CD14-positive monocyte (primary cell): ENCODE results near the gene SCAF11. TPM values are rescaled to one million over a fixed set of nuclear protein-coding genes. Genes with fewer than 3 reads are reported as not detected.

Experiments
- DNase-seq, 3 donors: peaks; one replicate each; pipeline ENCODE4 v3.0.0-alpha.2; 2011 to 2022
- H2AFZ ChIP-seq: 2 replicates; pipeline ENCODE4 v1.6.0; 2012; ENCODE audit warnings: mild to moderate bottlenecking, low read depth, low read length, inconsistent platforms; ENCODE audit not compliant: insufficient read depth, poor library complexity, severe bottlenecking
- H3K27ac ChIP-seq, 2 donors: 1 replicate in 1 of 2; 2 replicates in 1 of 2; pipeline ENCODE4 v1.5.1; 2012 to 2013; ENCODE audit warnings: low read length in 2 of 2, control low read depth in 1 of 2, inconsistent platforms in 1 of 2, low read depth in 1 of 2, mild to moderate bottlenecking in 1 of 2
- H3K27me3 ChIP-seq, 2 donors: one replicate each; pipeline versions ENCODE4 v1.6.0 to v1.6.1; 2011 to 2013; ENCODE audit warnings: low read length in 2 of 2; ENCODE audit not compliant: control insufficient read depth in 2 of 2, insufficient read depth in 2 of 2
- H3K36me3 ChIP-seq, 2 donors: replicated peaks in 1 of 2; 1 replicate in 1 of 2; 2 replicates in 1 of 2; pipeline versions ENCODE4 v1.5.1 to v1.6.1; 2012 to 2013; ENCODE audit warnings: low read length in 2 of 2, control low read depth in 1 of 2, inconsistent platforms in 1 of 2, mild to moderate bottlenecking in 1 of 2; ENCODE audit not compliant: insufficient read depth in 2 of 2, control insufficient read depth in 1 of 2
- H3K4me1 ChIP-seq, 2 donors: 1 replicate in 1 of 2; 2 replicates in 1 of 2; pipeline versions ENCODE4 v1.5.1 to v1.6.1; 2012 to 2013; ENCODE audit warnings: low read length in 2 of 2, control low read depth in 1 of 2, inconsistent platforms in 1 of 2, mild to moderate bottlenecking in 1 of 2, moderate library complexity in 1 of 2; ENCODE audit not compliant: insufficient read depth in 2 of 2, control insufficient read depth in 1 of 2
- H3K4me2 ChIP-seq: replicated peaks from 2 replicates; pipeline ENCODE3; 2012; ENCODE audit warnings: low read length, moderate library complexity, mild to moderate bottlenecking; ENCODE audit not compliant: poor library complexity, severe bottlenecking; ENCODE audit errors: extremely low read depth
- H3K4me3 ChIP-seq, 3 experiments: fragments of 200-600 bp in 1 of 3; sonication (generic) in 1 of 3; replicated peaks in 1 of 3; 1 replicate in 2 of 3; 2 replicates in 1 of 3; pipeline ENCODE4 v1.5.1; 2011 to 2013; ENCODE audit warnings: low read length in 3 of 3, mild to moderate bottlenecking in 3 of 3, control low read depth in 2 of 3, low read depth in 2 of 3, inconsistent platforms in 1 of 3, moderate library complexity in 1 of 3
- H3K79me2 ChIP-seq: 2 replicates; pipeline ENCODE4 v1.6.0; 2012; ENCODE audit warnings: mild to moderate bottlenecking, control low read depth, inconsistent platforms, low read length, moderate library complexity; ENCODE audit not compliant: insufficient read depth
- H3K9ac ChIP-seq: 2 replicates; pipeline ENCODE4 v1.6.0; 2017; ENCODE audit warnings: low read length, mild to moderate bottlenecking; ENCODE audit not compliant: insufficient read depth, poor library complexity, severe bottlenecking
- H3K9me3 ChIP-seq, 2 donors: replicated peaks in 1 of 2; 1 replicate in 1 of 2; 2 replicates in 1 of 2; pipeline versions ENCODE4 v1.5.1 to v1.6.1; 2012 to 2013; ENCODE audit warnings: low read length in 2 of 2, control low read depth in 1 of 2; ENCODE audit not compliant: control insufficient read depth in 1 of 2, insufficient read depth in 1 of 2
- H4K20me1 ChIP-seq: 2 replicates; pipeline ENCODE4 v1.6.0; 2012; ENCODE audit warnings: mild to moderate bottlenecking, low read length, control low read depth, moderate library complexity; ENCODE audit not compliant: insufficient read depth
- H3K27ac Mint-ChIP-seq, 7 donors: one replicate each; pipeline ENCODE4 v1.8.0; 2020; ENCODE audit warnings: mild to moderate bottlenecking in 7 of 7, mixed read lengths in 7 of 7, moderate library complexity in 6 of 7, inconsistent platforms in 2 of 7
- H3K27me3 Mint-ChIP-seq, 3 donors: one replicate each; pipeline ENCODE4 v1.8.0; 2021 to 2022; ENCODE audit warnings: low read depth in 3 of 3, mild to moderate bottlenecking in 3 of 3, mixed read lengths in 3 of 3, moderate library complexity in 3 of 3, inconsistent platforms in 1 of 3
- H3K36me3 Mint-ChIP-seq, 2 donors: one replicate each; pipeline ENCODE4 v1.8.0; 2020; ENCODE audit warnings: mixed read lengths in 2 of 2, inconsistent platforms in 1 of 2, mild to moderate bottlenecking in 1 of 2
- H3K4me1 Mint-ChIP-seq: one replicate; pipeline ENCODE4 v1.8.0; 2020; ENCODE audit warnings: mild to moderate bottlenecking, mixed read lengths
- H3K4me3 Mint-ChIP-seq, 2 donors: one replicate each; pipeline ENCODE4 v1.8.0; 2020; ENCODE audit warnings: mild to moderate bottlenecking in 2 of 2, mixed read lengths in 2 of 2, moderate library complexity in 1 of 2
- H3K9me3 Mint-ChIP-seq, 7 donors: one replicate each; pipeline ENCODE4 v1.8.0; 2020 to 2022; ENCODE audit warnings: mixed read lengths in 7 of 7, mild to moderate bottlenecking in 6 of 7, moderate library complexity in 6 of 7, inconsistent platforms in 2 of 7
- CTCF ChIP-seq: fragments of 200-600 bp; IDR thresholded peaks from one replicate; pipeline ENCODE4 v1.8.0; 2022; ENCODE audit warnings: antibody characterized with exemption, mild to moderate bottlenecking
- WGBS: methylation state at CpG from one replicate; pipeline ENCODE4 v1.1.5; 2013; ENCODE audit warnings: missing lambda C conversion rate; ENCODE audit not compliant: insufficient coverage; 5-methylcytosine and 5-hydroxymethylcytosine counted together
- intact Hi-C, 2 donors: fragments of 100-400 bp; cut with micrococcal nuclease; formaldehyde crosslinking; loops; one replicate each; pipeline versions ENCODE4 v1.15.0 to v1.15.1; 2023
- polyA plus RNA-seq, 3 donors: library from polyadenylated mRNA; depleted of rRNA in 1 of 3; unstranded in 2 of 3; stranded (reverse) in 1 of 3; fragments of 300-500 nt in 2 of 3; fragments of >200 nt in 1 of 3; fragmentation: Illumina TruSeq in 2 of 3; gene quantifications; 1 replicate in 2 of 3; 2 replicates in 1 of 3; pipeline ENCODE4 v1.2.3, GENCODE V29; 2012 to 2021

The SCAF11 gene
- polyA plus RNA-seq, 3 donors: 32.6 to 73.4 (median 56.1) TPM

- H3K36me3 ChIP-seq: peaks cover 50 to 77% of the 10 kb centered on the region in 2 donors
- no peak overlapping the region for H2AFZ ChIP-seq
- Mint-ChIP-seq H3K36me3 (peaks cover 56 to 78% of the 10 kb centered on the region in 2 donors), H3K27me3 (no peaks in the 10 kb centered on the region), H3K27ac (no peak overlapping the region), H3K4me3 (no peak overlapping the region), H3K4me1 (peaks cover 2% of the 10 kb centered on the region), H3K9me3 (no peaks in the 10 kb centered on the region)
- no peak overlapping the region for H3K4me2 ChIP-seq
- no peaks in the 10 kb centered on the region for H3K27me3 ChIP-seq
- intact Hi-C loops: no loop called here
- WGBS: 90% methylated on average over 3 of the region's 4 CpGs
- H3K9ac ChIP-seq: no peak overlapping the region
- no peak overlapping the region for H3K4me3 ChIP-seq
- no peaks in the 10 kb centered on the region for H4K20me1 ChIP-seq
- no peaks in the 10 kb centered on the region for H3K9me3 ChIP-seq
- TF ChIP-seq CTCF: no peak
- DNase-seq: no peak
- no peaks in the 10 kb centered on the region for H3K79me2 ChIP-seq
- no peak overlapping the region for H3K27ac ChIP-seq
- H3K4me1 ChIP-seq: no peaks in the 10 kb centered on the region
Measured at GRCh38 chr12:45895961-45896360, 94.4 kb downstream of the SCAF11 start.

DNA sequence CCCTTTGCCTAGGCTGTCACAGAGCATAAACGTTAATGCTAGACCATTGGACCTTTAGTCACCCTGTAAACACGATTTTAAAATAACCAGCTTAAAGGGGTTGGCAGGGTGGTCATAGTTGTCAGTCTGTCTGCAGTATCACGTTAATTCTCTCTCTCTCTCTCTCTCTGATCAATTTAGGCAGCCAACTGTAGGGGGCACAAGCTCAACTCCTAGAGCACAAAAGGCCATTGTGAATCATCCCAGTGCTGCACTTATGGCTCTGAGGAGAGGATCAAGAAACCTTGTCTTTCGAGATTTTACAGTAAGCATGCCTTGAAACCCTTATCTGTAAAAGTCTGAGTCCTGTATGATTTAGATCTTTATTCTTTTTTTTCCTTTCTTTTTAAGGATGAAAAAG is 97.1 kb downstream of the SCAF11 start:
- H3K4me3 Mint-ChIP-seq: no peak overlapping the region
- Histone ChIP-seq H3K4me3 (no peak overlapping the region), H3K27me3 (no peaks in the 10 kb centered on the region), H3K9ac (no peak overlapping the region), H3K9me3 (no peaks in the 10 kb centered on the region), H3K27ac (no peak overlapping the region), H3K4me2 (no peak overlapping the region), H3K4me1 (no peaks in the 10 kb centered on the region), H3K79me2 (no peaks in the 10 kb centered on the region), H4K20me1 (no peaks in the 10 kb centered on the region), H2AFZ (no peak overlapping the region), H3K36me3 (peaks cover 50 to 67% of the 10 kb centered on the region in 2 donors)
- H3K36me3 Mint-ChIP-seq: peaks cover 49 to 65% of the 10 kb centered on the region in 2 donors
- H3K27ac Mint-ChIP-seq: no peak overlapping the region
- intact Hi-C loops: no loop called here
- WGBS: 80% methylated on average over 1 of the region's 4 CpGs
- H3K4me1 Mint-ChIP-seq: peaks cover 2% of the 10 kb centered on the region
- TF ChIP-seq CTCF: no peak
- DNase-seq: no peak
- no peaks in the 10 kb centered on the region for H3K9me3 Mint-ChIP-seq
- no peaks in the 10 kb centered on the region for H3K27me3 Mint-ChIP-seq
